Gastroesophageal sphincter (tissue), 4 donors: ENCODE data around the gene TRIM7. TPM values are rescaled to one million over a fixed set of nuclear protein-coding genes. Genes with fewer than 3 reads are reported as not detected.

Source experiments
- ATAC-seq: fragments of 150-250 bp; one replicate; pipeline ENCODE4 v1.9.1; 2016; ENCODE audit warnings: mild to moderate bottlenecking, moderate library complexity
- H3K27ac ChIP-seq, 4 donors: fragments of 200-600 bp; sonication (generic) in 3 of 4; 1 replicate in 3 of 4; 2 replicates in 1 of 4; pipeline ENCODE4 v1.5.1; 2016 to 2019
- H3K27me3 ChIP-seq: fragments of 200-600 bp; sonication (generic); one replicate; pipeline ENCODE4 v1.5.1; 2019
- H3K36me3 ChIP-seq, 2 donors: fragments of 200-600 bp; sonication (generic); one replicate each; pipeline ENCODE4 v1.5.1; 2019; ENCODE audit warnings: control low read depth in 1 of 2
- H3K4me1 ChIP-seq, 3 donors: fragments of 200-600 bp; sonication (generic); 1 replicate in 2 of 3; 2 replicates in 1 of 3; pipeline ENCODE4 v1.5.1; 2016 to 2019; ENCODE audit warnings: control low read depth in 2 of 3
- H3K4me3 ChIP-seq, 2 donors: fragments of 200-600 bp; sonication (generic); one replicate each; pipeline ENCODE4 v1.5.1; 2019; ENCODE audit warnings: mild to moderate bottlenecking in 1 of 2, moderate library complexity in 1 of 2
- H3K9me3 ChIP-seq, 3 donors: fragments of 200-600 bp; sonication (generic); one replicate each; pipeline ENCODE4 v1.5.1; 2017 to 2019; ENCODE audit warnings: control low read depth in 2 of 3
- EP300 ChIP-seq: sonication (generic); formaldehyde crosslinking; IDR thresholded peaks from one replicate; pipeline ENCODE4 v1.6.1; 2017; ENCODE audit warnings: antibody characterized with exemption, mild to moderate bottlenecking
- POLR2A ChIP-seq, 2 donors: fragments of 450-650 bp; IDR thresholded peaks; one replicate each; pipeline ENCODE4 v1.6.1; 2017; ENCODE audit warnings: antibody characterized with exemption in 2 of 2, mild to moderate bottlenecking in 2 of 2, moderate library complexity in 1 of 2
- POLR2AphosphoS5 ChIP-seq: sonication (generic); formaldehyde crosslinking; IDR thresholded peaks from one replicate; pipeline ENCODE4 v1.6.1; 2017; ENCODE audit warnings: antibody characterized with exemption
- WGBS, 2 donors: methylation state at CpG; one replicate each; pipeline ENCODE4 v1.1.5; 2018; ENCODE audit warnings: low coverage in 1 of 2; 5-methylcytosine and 5-hydroxymethylcytosine counted together
- total RNA-seq, 4 donors: library from RNA; depleted of rRNA; stranded (reverse); fragments of >200 nt; gene quantifications; one replicate each; pipeline ENCODE4 v1.1.0, GENCODE V29; 2016
- TF ChIP-seq, protein P1 (sequence below), 4 experiments: fragments of 200-600 bp in 2 of 4; fragments of 450-650 bp in 2 of 4; sonication (generic) in 1 of 4; IDR thresholded peaks; one replicate each; pipeline ENCODE4 v1.5.1; 2017 to 2019; ENCODE audit warnings: antibody characterized with exemption in 4 of 4, mild to moderate bottlenecking in 2 of 4, moderate library complexity in 2 of 4

TRIM7 gene
- total RNA-seq, 4 donors from 2014 or later, result 3.0 to 11.0 (median 4.7) TPM

GRCh38 chr5:181207214-181207959, 2.4 kb upstream of the TRIM7 start:
- WGBS, 2 donors, result 2 to 4% methylated on average over 17 to 32 of the region's 36 CpGs
- H3K4me1 ChIP-seq, result peaks cover 0 to 42% (median 14%) of the 10 kb centered on the region in 3 donors
- H3K27ac ChIP-seq, result peak overlapping the region; percentile 71 to 90 (median 90)
- peak; percentile 56 for ATAC-seq
- no peaks in the 10 kb centered on the region for H3K9me3 ChIP-seq
- TF ChIP-seq, protein P1, sequence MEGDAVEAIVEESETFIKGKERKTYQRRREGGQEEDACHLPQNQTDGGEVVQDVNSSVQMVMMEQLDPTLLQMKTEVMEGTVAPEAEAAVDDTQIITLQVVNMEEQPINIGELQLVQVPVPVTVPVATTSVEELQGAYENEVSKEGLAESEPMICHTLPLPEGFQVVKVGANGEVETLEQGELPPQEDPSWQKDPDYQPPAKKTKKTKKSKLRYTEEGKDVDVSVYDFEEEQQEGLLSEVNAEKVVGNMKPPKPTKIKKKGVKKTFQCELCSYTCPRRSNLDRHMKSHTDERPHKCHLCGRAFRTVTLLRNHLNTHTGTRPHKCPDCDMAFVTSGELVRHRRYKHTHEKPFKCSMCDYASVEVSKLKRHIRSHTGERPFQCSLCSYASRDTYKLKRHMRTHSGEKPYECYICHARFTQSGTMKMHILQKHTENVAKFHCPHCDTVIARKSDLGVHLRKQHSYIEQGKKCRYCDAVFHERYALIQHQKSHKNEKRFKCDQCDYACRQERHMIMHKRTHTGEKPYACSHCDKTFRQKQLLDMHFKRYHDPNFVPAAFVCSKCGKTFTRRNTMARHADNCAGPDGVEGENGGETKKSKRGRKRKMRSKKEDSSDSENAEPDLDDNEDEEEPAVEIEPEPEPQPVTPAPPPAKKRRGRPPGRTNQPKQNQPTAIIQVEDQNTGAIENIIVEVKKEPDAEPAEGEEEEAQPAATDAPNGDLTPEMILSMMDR (IDR thresholded peaks at IDR 0.05), result no peak
- TF ChIP-seq POLR2AphosphoS5, result peak; percentile 41
- TF ChIP-seq EP300, result no peak
- H3K27me3 ChIP-seq, result no peaks in the 10 kb centered on the region
- no peaks in the 10 kb centered on the region for H3K36me3 ChIP-seq
- H3K4me3 ChIP-seq, result peak overlapping the region; percentile 51 to 78

DNA sequence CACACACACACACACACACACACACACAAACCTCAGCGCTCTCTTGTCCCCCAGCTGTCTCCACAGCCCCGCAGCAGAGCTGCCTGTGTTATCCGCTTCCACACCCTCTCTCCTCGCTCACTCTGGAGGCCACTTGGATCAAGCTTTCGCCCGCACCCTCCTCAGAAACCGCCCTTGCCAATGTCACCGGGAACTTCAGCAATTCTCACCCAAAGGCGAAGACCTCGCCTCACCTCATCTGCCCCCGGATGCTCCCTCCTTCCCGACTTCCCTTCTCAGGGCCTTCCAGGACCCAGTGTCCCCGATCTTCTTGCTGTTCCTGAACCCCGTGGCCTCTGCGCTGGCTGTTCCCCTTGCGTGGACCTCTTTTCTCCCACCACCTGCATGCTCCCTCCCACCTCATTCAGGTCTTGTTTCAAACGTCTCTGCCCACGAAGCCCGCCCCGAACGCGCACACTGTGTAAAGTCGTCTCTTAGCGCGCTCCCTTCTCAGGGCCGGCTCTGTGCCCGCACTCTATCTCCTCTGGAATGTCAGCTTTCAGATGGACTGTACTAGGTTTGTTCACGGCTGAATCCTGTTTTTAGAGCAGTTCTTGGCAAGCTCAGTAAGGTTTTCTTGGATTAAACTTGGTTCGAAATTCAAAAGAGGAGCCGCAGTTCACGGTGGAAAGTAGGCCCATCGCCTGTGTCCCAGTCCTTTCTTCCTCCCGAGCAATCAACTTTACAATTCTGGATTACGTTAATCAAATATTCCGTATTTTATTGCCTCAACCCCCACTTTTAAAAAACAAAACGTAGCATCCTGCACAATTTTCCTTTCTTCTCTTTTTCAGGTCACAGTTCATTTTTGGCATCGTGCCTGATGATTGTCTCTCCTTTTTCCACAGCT, 1.0 kb upstream of the TRIM7 start:
- whole genome bisulfite sequencing, 2 donors, result 17 to 29% methylated on average over 31 to 33 of the region's 37 CpGs
- Histone ChIP-seq H3K27me3 (no peaks in the 10 kb centered on the region), H3K36me3 (no peaks in the 10 kb centered on the region), H3K4me1 (peaks cover 0 to 42% (median 14%) of the 10 kb centered on the region in 3 donors), H3K9me3 (no peaks in the 10 kb centered on the region), H3K27ac (peak overlapping the region in 3 of 4 donors; percentile 89 to 90 (median 90)), H3K4me3 (peak overlapping the region; percentile 51 to 78)
- ATAC-seq, result no peak
- TF ChIP-seq POLR2A (IDR thresholded peaks at IDR 0.05) (no peak), EP300 (no peak), POLR2AphosphoS5 (no peak)
- TF ChIP-seq, protein P1 (IDR thresholded peaks at IDR 0.05), result no peak

GRCh38 chr5:181204113-181204825, 727 bp downstream of the TRIM7 start:
- 0% methylated on average over 8 of the region's 67 CpGs; no CpG with 5 or more reads in 1 of the 2 donors for whole genome bisulfite sequencing, 2 donors
- Histone ChIP-seq H3K27me3 (no peaks in the 10 kb centered on the region), H3K27ac (peak overlapping the region in 3 of 4 donors; percentile 89 to 90 (median 90)), H3K4me3 (peak overlapping the region; percentile 34 to 78), H3K4me1 (peaks cover 0 to 42% (median 14%) of the 10 kb centered on the region in 3 donors), H3K9me3 (no peaks in the 10 kb centered on the region), H3K36me3 (no peaks in the 10 kb centered on the region)
- TF ChIP-seq POLR2AphosphoS5 (no peak), EP300 (no peak), POLR2A (IDR thresholded peaks at IDR 0.05) (no peak)
- TF ChIP-seq, protein P1 (IDR thresholded peaks at IDR 0.05), result no peak
- ATAC-seq, result no peak

- Histone ChIP-seq H3K4me1 (peaks cover 0 to 42% (median 14%) of the 10 kb centered on the region in 3 donors), H3K9me3 (no peaks in the 10 kb centered on the region), H3K36me3 (no peaks in the 10 kb centered on the region), H3K27ac (peak overlapping the region in 3 of 4 donors; percentile 89 to 90 (median 90)), H3K27me3 (no peaks in the 10 kb centered on the region), H3K4me3 (peak overlapping the region in 1 of 2 donors; percentile 78)
- 90% methylated on average over 2 of the region's 17 CpGs; no CpG with 5 or more reads in 1 of the 2 donors for WGBS, 2 donors
- ATAC-seq, result no peak
- TF ChIP-seq, protein P1 (IDR thresholded peaks at IDR 0.05), result no peak
- no peak for TF ChIP-seq EP300
- no peak for TF ChIP-seq POLR2AphosphoS5
- no peak for TF ChIP-seq POLR2A (IDR thresholded peaks at IDR 0.05)
Measured at GRCh38 chr5:181203777-181204112, 1.3 kb downstream of the TRIM7 start.
